Measurements from ENCODE around the gene DUSP18.

GRCh38 chr22:30614268-30614667 lies 53.4 kb downstream of the DUSP18 start:
- TF ChIP-seq FOS (IDR thresholded peaks at IDR 0.05; ENCODE audit: low read depth, low read length) (no peak), CTCF (conservative IDR thresholded peaks at IDR 0.05; ENCODE audit: low read depth, low read length) (no peak), RAD21 (IDR thresholded peaks at IDR 0.05; ENCODE audit: low read length) (no peak), POLR2A (IDR thresholded peaks at IDR 0.05; ENCODE audit: low read depth, low read length) (no peak), MXI1 (IDR thresholded peaks at IDR 0.05; ENCODE audit: borderline replicate concordance, low read depth, low read length) (no peak), RFX5 (IDR thresholded peaks at IDR 0.05; ENCODE audit: low read depth, low read length) (no peak), NFE2L2 (IDR thresholded peaks at IDR 0.05; ENCODE audit: low read depth, low read length) (no peak), SMC3 (IDR thresholded peaks at IDR 0.05; ENCODE audit: low read depth, low read length) (no peak)
